Embryonic facial prominence (tissue), 1 donor: ENCODE data around the gene EVI5.

ENCODE experiments used
- DNase-seq: peaks from one replicate; pipeline ENCODE4 v3.0.0-alpha.2; 2016; ENCODE audit errors: extremely low spot score

The EVI5 gene

DNA sequence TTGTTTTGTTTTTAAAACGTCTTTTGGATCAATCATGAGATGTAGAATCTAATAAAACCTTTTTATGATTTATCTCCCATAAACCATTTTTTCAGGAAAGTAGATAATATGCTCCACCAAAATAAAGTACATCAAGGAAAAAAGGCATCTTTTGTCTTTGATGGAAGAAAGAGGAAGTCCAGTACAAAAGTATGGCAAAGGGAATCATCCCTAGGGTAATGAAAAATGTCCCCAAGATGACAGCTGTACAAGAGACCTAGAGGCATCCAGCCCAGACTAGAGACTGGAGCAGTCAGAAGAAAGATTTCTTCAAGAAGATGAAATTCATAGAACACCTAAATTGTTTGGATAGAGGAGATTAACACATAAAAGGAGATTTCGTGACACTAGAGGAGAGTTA lies 265.9 kb downstream of the EVI5 start:
- no peak for DNase-seq

DNA sequence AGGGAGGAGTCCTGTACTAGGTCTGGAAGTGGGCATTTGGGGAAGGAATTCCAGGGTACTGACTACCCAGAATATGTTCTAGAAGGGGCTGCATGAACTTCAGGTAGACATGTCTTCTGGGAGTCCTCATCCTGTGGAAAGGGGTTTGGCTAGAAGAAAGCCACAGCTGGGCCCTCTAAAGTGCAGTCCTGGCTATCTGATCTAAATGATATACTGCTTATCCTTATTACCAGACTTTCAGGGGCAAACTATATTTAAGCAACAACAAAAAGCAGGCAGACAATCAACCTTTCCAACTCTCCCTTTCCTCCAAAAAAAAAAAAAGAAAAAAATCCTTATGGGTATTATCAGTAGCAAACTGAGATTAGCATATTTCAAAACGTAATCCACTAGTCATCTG lies 268.3 kb downstream of the EVI5 start:
- DNase-seq = no peak

DNA sequence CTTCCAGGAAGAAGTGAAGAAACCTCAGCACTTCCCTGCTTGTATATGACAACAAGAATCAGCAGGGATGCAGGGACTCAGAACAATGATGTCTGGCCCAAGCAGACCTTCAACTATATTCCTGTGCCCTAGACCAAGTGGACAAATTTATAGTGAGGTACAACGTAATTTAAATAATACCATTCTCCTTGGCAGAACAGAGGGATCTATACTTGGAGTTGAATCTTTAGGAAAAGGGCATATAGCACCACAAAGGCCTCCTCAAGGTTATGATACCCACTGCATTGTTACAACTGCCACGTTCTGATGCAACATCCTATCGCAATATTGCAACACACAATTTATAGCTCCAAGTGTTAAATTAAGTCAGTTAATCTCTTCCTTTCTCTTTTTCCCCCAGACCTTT lies 269.1 kb downstream of the EVI5 start:
- no peak for DNase-seq

DNA sequence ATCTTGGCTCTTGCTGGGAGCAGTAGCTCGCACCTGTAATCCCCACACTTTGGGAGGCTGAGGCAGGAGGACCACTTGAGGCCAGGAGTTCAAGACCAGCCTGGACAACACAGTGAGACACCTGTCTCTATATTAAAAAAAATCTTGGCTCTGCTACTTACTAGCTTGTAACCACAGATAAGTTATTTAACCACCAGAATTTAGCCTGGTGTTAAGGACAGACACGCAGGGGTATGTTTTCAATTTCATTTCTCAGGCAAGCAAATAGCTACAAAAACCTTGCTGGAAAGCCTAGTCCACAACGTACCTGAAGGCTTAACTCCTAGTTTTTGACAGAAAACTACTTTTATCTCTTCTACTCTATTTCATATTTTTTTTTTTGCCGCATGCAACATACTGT lies 273.4 kb downstream of the EVI5 start:
- no peak for DNase-seq

GRCh38 chr1:92509619-92510018 lies 275.3 kb downstream of the EVI5 start:
- DNase-seq = no peak

DNA sequence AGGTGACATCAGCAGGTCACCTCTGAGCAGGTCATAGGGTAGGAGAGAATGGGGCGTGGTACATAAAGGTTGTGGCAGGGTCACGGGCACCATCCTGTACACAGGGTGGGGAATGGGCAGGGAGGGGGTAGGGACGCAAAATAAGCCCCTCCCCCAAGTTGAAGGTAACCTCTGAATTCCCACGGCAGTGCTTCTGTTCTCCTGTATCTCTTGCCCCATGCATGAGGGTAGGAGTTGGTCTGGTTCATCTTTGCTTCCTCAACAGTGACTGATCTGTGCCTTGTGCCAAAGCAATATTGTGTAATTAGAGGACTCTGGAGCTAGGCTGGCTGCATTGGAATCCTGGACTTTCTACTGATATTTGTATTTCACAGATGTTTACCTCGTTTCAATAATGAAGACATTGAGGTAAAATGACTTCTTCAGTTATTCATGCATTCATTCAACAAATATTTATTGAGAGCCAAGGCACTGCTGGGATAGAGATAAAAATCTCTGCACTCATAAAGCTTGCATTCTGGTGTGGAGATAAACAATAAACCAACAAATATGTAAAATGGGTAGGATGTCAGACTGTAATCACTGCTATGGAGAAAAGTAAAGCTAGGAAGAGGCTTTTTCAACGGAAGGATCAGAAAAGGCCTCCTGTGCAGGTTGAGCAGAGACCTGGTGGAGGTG lies 279.8 kb downstream of the EVI5 start:
- no peak for DNase-seq

DNA sequence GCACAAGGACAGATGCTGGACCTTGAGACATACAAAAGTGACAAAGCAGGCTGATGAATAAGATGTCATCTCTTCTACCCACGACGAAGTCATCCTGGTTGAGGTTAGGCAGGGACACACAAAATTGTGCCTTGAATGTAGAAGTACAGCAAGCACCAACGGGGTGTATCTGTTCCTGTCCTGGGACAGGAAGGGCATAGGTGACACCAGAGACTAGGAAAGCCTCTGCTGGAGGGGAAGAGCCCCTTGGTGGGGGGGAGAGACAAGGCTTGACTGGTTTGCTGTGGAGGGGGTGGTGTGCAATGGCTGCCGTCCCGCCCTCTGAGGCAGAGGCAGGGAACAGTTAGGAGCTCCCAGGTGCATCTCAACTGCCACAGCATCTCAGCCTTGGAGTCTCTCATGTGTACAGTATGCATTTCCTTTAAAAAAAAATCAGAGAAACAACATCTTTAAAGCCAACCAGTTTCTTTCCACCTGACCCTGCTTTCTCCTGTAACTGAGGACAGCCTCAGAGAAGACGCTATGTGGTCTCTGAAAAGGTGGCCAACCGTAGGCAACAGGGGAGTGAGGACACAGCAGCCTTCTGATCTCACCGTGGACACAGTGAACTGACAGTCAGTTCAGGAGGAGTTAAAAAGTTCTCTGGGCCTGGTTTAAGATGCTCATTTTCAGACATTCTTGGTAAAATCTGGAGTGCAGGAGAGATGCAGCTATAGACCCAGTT lies 280.5 kb downstream of the EVI5 start:
- DNase-seq = no peak

- DNase-seq = no peak
Measured at GRCh38 chr1:92503926-92504285, 281.0 kb downstream of the EVI5 start.

GRCh38 chr1:92503043-92503925 lies 281.6 kb downstream of the EVI5 start:
- DNase-seq = no peak

- DNase-seq = no peak
Measured at GRCh38 chr1:92502247-92502646, 282.7 kb downstream of the EVI5 start.

GRCh38 chr1:92500552-92500951 lies 284.4 kb downstream of the EVI5 start:
- DNase-seq = no peak

GRCh38 chr1:92495392-92496063 lies 289.4 kb downstream of the EVI5 start:
- DNase-seq = no peak

DNA sequence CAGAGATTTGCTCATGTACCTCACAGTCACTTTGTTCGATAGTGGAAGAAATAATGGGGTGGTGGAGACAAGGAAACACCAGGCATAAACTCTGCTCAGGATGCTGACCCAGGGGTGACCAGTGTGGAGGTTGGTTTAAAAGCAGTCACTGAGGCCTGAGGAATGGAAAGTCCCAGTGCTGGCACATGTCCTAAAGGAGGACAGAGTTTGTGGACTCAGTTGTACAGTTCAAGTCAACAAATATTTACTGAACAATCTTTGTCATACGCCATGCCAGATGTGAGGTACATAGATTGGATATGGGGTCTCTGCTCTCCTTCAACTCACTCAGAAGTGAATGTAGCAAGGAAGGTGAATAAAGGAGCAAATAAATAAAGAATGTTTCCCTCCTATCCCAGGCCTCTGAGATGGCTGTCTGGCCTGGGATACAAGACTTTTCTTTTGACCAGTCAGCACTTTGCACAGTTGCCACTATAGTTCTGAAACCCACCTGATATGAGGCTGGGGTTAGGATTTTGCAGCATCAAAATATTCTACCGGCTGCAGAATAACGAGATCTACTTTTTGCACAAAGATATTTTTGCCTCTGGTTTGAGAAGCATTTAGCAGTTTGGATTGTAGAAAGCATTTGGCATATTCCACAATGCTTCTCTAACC lies 290.3 kb downstream of the EVI5 start:
- no peak for DNase-seq

- DNase-seq = no peak
Measured at GRCh38 chr1:92493139-92493538, 291.8 kb downstream of the EVI5 start.

GRCh38 chr1:92488832-92489231 lies 296.1 kb downstream of the EVI5 start:
- DNase-seq = no peak

DNA sequence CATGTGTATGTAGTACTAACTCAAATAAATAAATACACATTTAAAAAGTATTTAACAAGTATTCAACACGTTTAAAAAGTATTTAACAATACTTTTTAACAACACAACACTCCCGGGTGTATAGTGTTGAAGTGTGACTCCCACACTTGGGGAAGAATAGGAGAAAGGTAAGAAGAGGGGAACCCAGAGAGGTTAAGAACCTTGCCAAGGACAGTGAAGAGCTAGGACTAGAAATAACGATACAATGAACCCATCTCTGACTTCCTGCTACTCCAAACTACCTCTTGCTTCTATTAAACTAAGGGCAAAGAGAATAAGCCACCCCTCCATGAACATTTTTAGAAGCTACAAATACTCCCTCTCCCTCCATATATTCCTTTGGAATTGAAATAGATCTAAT lies 296.5 kb downstream of the EVI5 start:
- no peak for DNase-seq

GRCh38 chr1:92487078-92487605 lies 297.8 kb downstream of the EVI5 start:
- no peak for DNase-seq

DNA sequence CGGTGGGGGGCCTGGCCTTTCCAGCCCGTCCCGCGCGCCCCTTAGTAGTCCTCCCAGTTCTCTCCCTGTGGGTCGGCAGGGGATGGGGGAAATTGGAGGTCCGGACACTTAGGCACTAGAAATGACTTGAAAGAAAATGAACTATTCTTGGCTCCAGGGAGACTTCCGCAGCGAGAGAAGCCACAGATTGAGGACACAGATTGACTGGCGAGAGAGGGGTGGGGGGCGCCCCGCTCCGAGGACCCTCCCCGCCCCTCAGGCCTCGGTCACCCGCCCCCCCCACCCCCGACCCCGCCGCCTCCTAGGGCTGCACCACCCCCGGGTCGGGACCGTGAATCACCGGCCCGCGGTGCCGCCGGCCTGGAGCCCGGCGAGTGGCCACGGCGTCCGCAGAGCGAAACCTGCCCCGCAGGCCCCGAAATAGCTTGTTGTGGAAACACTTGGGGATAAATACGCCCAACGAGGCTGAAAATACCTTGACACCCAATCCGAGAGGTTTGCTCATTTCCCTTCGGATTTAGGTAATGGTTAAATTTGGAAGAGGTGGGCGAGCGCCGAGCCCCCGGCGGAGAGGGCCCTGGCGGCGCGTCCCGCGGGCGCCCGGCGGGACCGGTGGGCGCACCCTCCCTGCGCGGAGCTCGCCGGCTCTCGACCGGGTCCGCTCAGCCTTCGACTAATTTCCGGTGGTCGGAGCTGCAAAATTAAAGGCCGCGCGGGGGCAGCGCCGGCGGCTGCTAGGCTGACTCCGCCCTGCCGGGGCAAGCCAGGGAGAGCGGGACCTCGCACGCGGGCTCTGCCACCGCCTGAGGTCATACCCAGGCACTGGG lies 298.4 kb downstream of the EVI5 start, which contains the start of gene GFI1:
Gene GFI1 (minus strand): TSS at position 675 of the 827 bp plus-strand sequence. CDS start 3,438 bp downstream, outside the sequence.
- no peak for DNase-seq

DNA sequence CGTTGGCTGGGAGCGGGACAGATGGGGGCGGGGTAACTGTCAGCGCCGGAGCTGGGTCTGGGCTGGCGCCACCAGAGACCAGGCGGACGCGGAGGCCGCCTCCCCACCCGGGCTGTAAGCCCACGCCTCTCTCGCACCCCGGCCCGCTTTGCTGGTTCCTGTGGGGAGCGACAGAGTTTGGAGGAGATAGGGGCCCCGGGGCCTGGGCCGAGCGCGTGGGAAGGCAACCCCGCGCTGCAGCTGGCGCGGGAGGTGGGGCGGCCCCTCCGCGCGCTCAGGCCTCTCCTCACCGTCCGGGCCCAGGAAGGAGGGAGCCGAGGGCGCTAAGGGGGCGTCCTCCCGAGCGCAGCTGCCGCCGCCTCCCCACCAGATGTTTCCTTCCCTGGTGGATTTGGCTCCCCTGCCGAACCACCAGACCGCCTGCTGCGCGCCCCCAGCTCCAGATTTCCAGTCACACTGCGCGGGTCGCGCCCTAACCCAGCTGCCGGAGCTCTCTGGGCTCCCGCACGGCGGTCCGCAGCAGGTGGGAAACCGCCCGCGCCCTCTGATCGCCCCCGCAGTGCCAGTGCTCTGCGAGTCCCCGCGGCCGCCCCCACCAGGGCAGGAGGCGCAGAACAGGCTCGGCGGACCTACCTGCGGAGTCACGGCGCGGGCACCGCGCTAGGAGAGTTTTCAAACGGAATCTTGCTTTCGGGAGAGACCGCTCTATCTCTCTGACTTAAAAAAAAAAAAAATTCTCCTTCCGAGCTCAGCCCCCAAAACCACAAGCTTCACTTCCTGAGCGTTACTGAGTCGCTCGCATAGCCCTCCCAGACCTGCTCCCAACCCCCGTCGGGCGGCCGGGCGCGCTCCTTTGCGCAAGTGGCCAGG lies 299.3 kb downstream of the EVI5 start:
- no peak for DNase-seq
